Right atrium auricular region (tissue), 2 donors: ENCODE data around the gene LRRC23. TPM values are rescaled to one million over a fixed set of nuclear protein-coding genes. Genes with fewer than 3 reads are reported as not detected.

Source experiments
- DNase-seq: peaks from one replicate; pipeline ENCODE4 v3.0.0-alpha.2; 2019; ENCODE audit warnings: low spot score
- H3K27ac ChIP-seq, 2 donors: fragments of 200-600 bp; sonication (generic); 1 replicate in 1 of 2; 2 replicates in 1 of 2; pipeline ENCODE4 v1.5.1; 2016 to 2019
- H3K27me3 ChIP-seq, 2 donors: fragments of 200-600 bp; sonication (generic); one replicate each; pipeline versions ENCODE4 v1.5.1 to v1.6.0; 2017 to 2019
- H3K36me3 ChIP-seq: fragments of 200-600 bp; sonication (generic); one replicate; pipeline ENCODE4 v1.5.1; 2016
- H3K4me1 ChIP-seq, 2 donors: fragments of 200-600 bp; sonication (generic); one replicate each; pipeline versions ENCODE4 v1.5.1 to v1.6.0; 2017 to 2019
- H3K4me3 ChIP-seq, 2 donors: fragments of 200-600 bp; sonication (generic); 1 replicate in 1 of 2; 2 replicates in 1 of 2; pipeline ENCODE4 v1.5.1; 2017 to 2019; ENCODE audit warnings: mild to moderate bottlenecking in 1 of 2, moderate library complexity in 1 of 2
- H3K9me3 ChIP-seq, 2 donors: fragments of 200-600 bp; sonication (generic); one replicate each; pipeline ENCODE4 v1.5.1; 2019
- CTCF ChIP-seq, 2 donors: fragments of 200-600 bp; sonication (generic); IDR thresholded peaks; one replicate each; pipeline ENCODE4 v1.5.1; 2019; ENCODE audit warnings: antibody characterized with exemption in 2 of 2
- total RNA-seq, 2 donors: library from RNA; depleted of rRNA; stranded (reverse); fragments of >200 nt; gene quantifications; one replicate each; pipeline ENCODE4 v1.1.0, GENCODE V29; 2016

Gene LRRC23
- total RNA-seq, 2 donors from 2014 or later, result 8.4 to 15.6 TPM

- H3K9me3 ChIP-seq, result no peaks in the 10 kb centered on the region
- H3K4me1 ChIP-seq, result peaks cover 0 to 71% of the 10 kb centered on the region in 2 donors
- H3K4me3 ChIP-seq, result peak overlapping the region; percentile 42 to 72
- TF ChIP-seq CTCF (IDR thresholded peaks at IDR 0.05), result no peak
- H3K36me3 ChIP-seq, result peaks cover 28% of the 10 kb centered on the region
- DNase-seq, result no peak
- no peaks in the 10 kb centered on the region for H3K27me3 ChIP-seq
- peak overlapping the region; percentile 87 to 95 for H3K27ac ChIP-seq
These were observed 32.2 kb downstream of the LRRC23 start for GRCh38 chr12:6936636-6937480.

GRCh38 chr12:6937481-6938352, 33.1 kb downstream of the LRRC23 start:
- H3K4me3 ChIP-seq, result peak overlapping the region; percentile 42 to 72
- peak overlapping the region; percentile 87 to 95 for H3K27ac ChIP-seq
- H3K4me1 ChIP-seq, result peaks cover 0 to 65% of the 10 kb centered on the region in 2 donors
- H3K27me3 ChIP-seq, result no peaks in the 10 kb centered on the region
- H3K36me3 ChIP-seq, result peaks cover 28% of the 10 kb centered on the region
- TF ChIP-seq CTCF (IDR thresholded peaks at IDR 0.05), result peak; percentile 95 to 97
- H3K9me3 ChIP-seq, result no peaks in the 10 kb centered on the region
- DNase-seq, result peak; percentile 94

GRCh38 chr12:6938353-6939190, 34.0 kb downstream of the LRRC23 start:
- no peaks in the 10 kb centered on the region for H3K9me3 ChIP-seq
- no peak for DNase-seq
- peak overlapping the region; percentile 42 to 72 for H3K4me3 ChIP-seq
- no peak for TF ChIP-seq CTCF (IDR thresholded peaks at IDR 0.05)
- H3K27ac ChIP-seq, result peak overlapping the region; percentile 87 to 95
- H3K27me3 ChIP-seq, result no peaks in the 10 kb centered on the region
- peaks cover 0 to 66% of the 10 kb centered on the region in 2 donors for H3K4me1 ChIP-seq
- H3K36me3 ChIP-seq, result peaks cover 28% of the 10 kb centered on the region

- Histone ChIP-seq H3K36me3 (peaks cover 22% of the 10 kb centered on the region), H3K4me3 (no peak overlapping the region), H3K27ac (no peak overlapping the region), H3K27me3 (no peaks in the 10 kb centered on the region), H3K4me1 (peaks cover 0 to 61% of the 10 kb centered on the region in 2 donors), H3K9me3 (no peaks in the 10 kb centered on the region)
- TF ChIP-seq CTCF (IDR thresholded peaks at IDR 0.05), result no peak
- DNase-seq, result no peak
These were observed 34.5 kb downstream of the LRRC23 start for GRCh38 chr12:6939191-6939540.

- TF ChIP-seq CTCF (IDR thresholded peaks at IDR 0.05), result no peak
- H3K4me1 ChIP-seq, result peaks cover 0 to 58% of the 10 kb centered on the region in 2 donors
These were observed 36.6 kb downstream of the LRRC23 start for GRCh38 chr12:6941267-6941666.

More at GRCh38 chr12:6941267-6941666, 36.6 kb downstream of the LRRC23 start:
- peaks cover 9% of the 10 kb centered on the region for H3K36me3 ChIP-seq
- DNase-seq, result no peak
- no peak overlapping the region for H3K27ac ChIP-seq
- H3K9me3 ChIP-seq, result no peaks in the 10 kb centered on the region
- H3K27me3 ChIP-seq, result no peaks in the 10 kb centered on the region
- H3K4me3 ChIP-seq, result no peak overlapping the region
